Activated CD8-positive, alpha-beta T cell treated with anti-CD3 and anti-CD28 coated beads for 36 hours (primary cell): ENCODE measurements around the gene VRK3. TPM values are rescaled to one million over a fixed set of nuclear protein-coding genes. Genes with fewer than 3 reads are reported as not detected.
"Not testable (repeated sequence)": the region's sequence is repeated elsewhere in the genome, so short reads cannot be mapped to it uniquely, and the experiment has no call there.

Experiments
- ATAC-seq: fragments of 200-7000 bp; cut with Tn5 transposase; one replicate; pipeline ENCODE4 v1.10.0; 2021; ENCODE audit warnings: mild to moderate bottlenecking, moderate library complexity
- CTCF ChIA-PET: fragments of 350-600 bp; sonication (Branson Sonifier 250); formaldehyde crosslinking; loops from one replicate; lab custom pipeline; 2021; ENCODE audit warnings: antibody characterized with exemption; lab: Charles Lee
- POLR2A ChIA-PET: fragments of 350-600 bp; sonication (Branson Sonifier 250); formaldehyde crosslinking; loops from one replicate; lab custom pipeline; 2021; ENCODE audit warnings: antibody characterized with exemption; lab: Charles Lee
- DNase-seq: peaks from one replicate; pipeline ENCODE4 v3.0.0-alpha.2; 2020
- H3K27ac Mint-ChIP-seq: one replicate; pipeline ENCODE4 v1.8.0; 2021; ENCODE audit warnings: mild to moderate bottlenecking, mixed read lengths
- H3K27me3 Mint-ChIP-seq: one replicate; pipeline ENCODE4 v1.8.0; 2021; ENCODE audit warnings: mixed read lengths
- H3K36me3 Mint-ChIP-seq: one replicate; pipeline ENCODE4 v1.8.0; 2021; ENCODE audit warnings: low read depth, mixed read lengths
- H3K4me1 Mint-ChIP-seq: one replicate; pipeline ENCODE4 v1.8.0; 2021; ENCODE audit warnings: low read depth, mixed read lengths
- H3K4me3 Mint-ChIP-seq: one replicate; pipeline ENCODE4 v1.8.0; 2021; ENCODE audit warnings: mild to moderate bottlenecking, moderate library complexity, mixed read lengths
- H3K9me3 Mint-ChIP-seq: one replicate; pipeline ENCODE4 v1.8.0; 2021; ENCODE audit warnings: mixed read lengths
- intact Hi-C: fragments of 100-400 bp; cut with micrococcal nuclease; formaldehyde crosslinking; loops from one replicate; pipeline ENCODE4 v1.10.0; 2022
- total RNA-seq, 2 experiments: library from RNA; stranded (reverse); gene quantifications; one replicate each; pipeline ENCODE4 v1.2.3, GENCODE V29; 2021
- TF ChIP-seq, protein P1 (sequence below): fragments of 200-600 bp; IDR thresholded peaks from one replicate; pipeline ENCODE4 v1.8.0; 2022; ENCODE audit warnings: antibody characterized with exemption, mild to moderate bottlenecking

The VRK3 gene
- total RNA-seq, 2 experiments from 2014 or later: 37.4 to 38.0 TPM

DNA sequence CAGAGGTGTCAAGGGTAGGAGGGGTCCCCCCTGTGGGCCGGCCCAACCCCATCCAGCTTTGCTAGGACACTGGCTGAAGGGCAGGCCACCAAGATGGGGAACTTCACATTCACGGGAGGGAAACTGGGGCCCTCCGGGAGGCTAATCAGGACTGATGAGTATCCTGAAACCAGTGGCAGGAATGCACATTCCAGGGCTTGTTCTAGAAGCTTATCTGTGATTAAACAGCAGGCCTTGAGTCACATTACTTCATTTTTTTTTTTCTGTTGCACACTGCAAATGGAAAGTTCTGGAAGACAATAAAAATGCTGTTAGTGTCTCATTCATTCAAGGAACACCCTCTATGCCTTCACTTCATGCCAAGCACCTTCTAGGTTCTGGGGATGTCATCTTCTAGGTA lies 48.7 kb downstream of the VRK3 start:
- Mint-ChIP-seq H3K27me3 (no peaks in the 10 kb centered on the region), H3K36me3 (peaks cover 6% of the 10 kb centered on the region), H3K9me3 (no peaks in the 10 kb centered on the region), H3K27ac (no peak overlapping the region), H3K4me3 (no peak overlapping the region), H3K4me1 (no peaks in the 10 kb centered on the region)
- DNase-seq (no peak), ATAC-seq (no peak)
- POLR2A ChIA-PET: interaction anchor here (0.6 to 0.9 kb wide), 2 partner anchors 46 to 94 kb away, joined by 3 read pairs; no protein-coding TSS in a partner anchor
- CTCF ChIA-PET: interaction anchor here (0.7 to 1.2 kb wide), 2 partner anchors 8 to 55 kb away, joined by 3 read pairs; no protein-coding TSS in a partner anchor
- TF ChIP-seq, protein P1, sequence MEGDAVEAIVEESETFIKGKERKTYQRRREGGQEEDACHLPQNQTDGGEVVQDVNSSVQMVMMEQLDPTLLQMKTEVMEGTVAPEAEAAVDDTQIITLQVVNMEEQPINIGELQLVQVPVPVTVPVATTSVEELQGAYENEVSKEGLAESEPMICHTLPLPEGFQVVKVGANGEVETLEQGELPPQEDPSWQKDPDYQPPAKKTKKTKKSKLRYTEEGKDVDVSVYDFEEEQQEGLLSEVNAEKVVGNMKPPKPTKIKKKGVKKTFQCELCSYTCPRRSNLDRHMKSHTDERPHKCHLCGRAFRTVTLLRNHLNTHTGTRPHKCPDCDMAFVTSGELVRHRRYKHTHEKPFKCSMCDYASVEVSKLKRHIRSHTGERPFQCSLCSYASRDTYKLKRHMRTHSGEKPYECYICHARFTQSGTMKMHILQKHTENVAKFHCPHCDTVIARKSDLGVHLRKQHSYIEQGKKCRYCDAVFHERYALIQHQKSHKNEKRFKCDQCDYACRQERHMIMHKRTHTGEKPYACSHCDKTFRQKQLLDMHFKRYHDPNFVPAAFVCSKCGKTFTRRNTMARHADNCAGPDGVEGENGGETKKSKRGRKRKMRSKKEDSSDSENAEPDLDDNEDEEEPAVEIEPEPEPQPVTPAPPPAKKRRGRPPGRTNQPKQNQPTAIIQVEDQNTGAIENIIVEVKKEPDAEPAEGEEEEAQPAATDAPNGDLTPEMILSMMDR: no peak
- intact Hi-C loops: no loop called here

DNA sequence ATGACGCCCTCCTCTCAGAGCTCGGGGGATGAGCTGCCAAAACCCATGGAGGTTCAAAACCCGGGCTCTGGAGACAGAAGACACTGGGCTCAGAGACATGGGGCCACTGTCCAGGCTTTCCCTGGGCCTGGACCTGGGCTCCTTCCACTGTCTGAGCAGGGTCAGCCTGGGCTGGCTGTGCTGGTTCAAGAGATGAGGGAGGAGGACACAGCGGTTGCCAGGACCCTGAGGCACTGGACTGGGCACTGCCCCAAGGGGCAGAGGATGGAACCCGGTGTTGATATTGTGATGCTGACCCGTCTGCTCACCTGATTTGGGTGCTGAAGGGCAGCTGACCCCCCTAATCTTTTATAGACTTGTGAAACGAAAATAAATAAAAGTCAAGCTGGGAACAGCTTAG lies 50.1 kb downstream of the VRK3 start:
- Mint-ChIP-seq H3K27me3 (no peaks in the 10 kb centered on the region), H3K4me1 (no peaks in the 10 kb centered on the region), H3K27ac (no peak overlapping the region), H3K36me3 (peaks cover 5% of the 10 kb centered on the region), H3K4me3 (no peak overlapping the region), H3K9me3 (no peaks in the 10 kb centered on the region)
- ATAC-seq (no peak), DNase-seq (no peak)
- intact Hi-C loops: no loop called here
- TF ChIP-seq, protein P1: no peak
- CTCF ChIA-PET: interaction anchor here (1.8 kb wide), 1 partner anchor 37 kb away, joined by 3 read pairs; no protein-coding TSS in a partner anchor
- POLR2A ChIA-PET: interaction anchor here (1.0 kb wide), 1 partner anchor 20 kb away, joined by 3 read pairs; no protein-coding TSS in a partner anchor

DNA sequence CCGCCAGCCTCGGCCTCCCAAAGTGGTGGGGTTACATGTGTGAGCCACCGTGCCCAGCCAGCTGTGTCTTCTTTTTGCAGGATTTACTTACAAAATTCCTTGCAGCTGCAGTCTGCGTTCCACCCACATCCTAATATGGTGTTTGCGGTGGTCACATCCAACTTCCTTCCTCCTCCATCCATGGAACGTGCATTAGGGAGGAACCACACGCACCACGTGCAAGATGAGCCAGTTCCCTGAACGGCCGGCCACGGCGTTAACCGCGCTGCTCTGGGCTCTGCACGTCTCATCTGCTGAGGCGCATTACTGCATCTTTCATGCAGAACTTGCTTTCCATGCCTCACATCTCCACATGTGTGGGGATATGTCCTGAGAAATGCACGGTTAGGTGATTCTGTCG lies 51.2 kb downstream of the VRK3 start:
- ChIA-PET CTCF (interaction anchor here (1.8 kb wide), 1 partner anchor 36 kb away, joined by 3 read pairs; no protein-coding TSS in a partner anchor), POLR2A (no interaction called here)
- ATAC-seq: no peak
- Mint-ChIP-seq H3K4me3 (no peak overlapping the region), H3K27me3 (peaks cover 2% of the 10 kb centered on the region), H3K9me3 (no peaks in the 10 kb centered on the region), H3K36me3 (peaks cover 5% of the 10 kb centered on the region), H3K27ac (no peak overlapping the region), H3K4me1 (no peaks in the 10 kb centered on the region)
- DNase-seq: no peak
- TF ChIP-seq, protein P1: no peak
- intact Hi-C loops: no loop called here

DNA sequence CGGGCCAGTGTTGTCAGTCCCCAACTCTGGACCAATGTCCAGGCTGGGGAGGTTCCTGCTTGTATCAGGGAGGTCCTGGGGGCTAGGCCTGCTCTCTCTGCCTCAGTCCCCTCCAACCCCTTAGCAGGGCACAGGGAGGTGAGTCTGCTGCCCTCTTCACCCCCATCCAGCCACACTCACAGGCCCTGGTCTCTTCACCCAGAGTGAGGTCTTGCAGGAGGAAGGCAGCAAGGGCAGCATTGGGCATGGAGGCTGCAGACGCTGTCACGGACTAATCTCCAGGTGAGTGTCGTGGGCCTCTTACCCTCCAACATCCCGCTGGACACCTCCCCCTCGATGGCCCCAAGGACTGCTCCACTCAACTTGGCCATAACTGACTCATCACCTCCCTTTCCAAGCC lies 52.3 kb downstream of the VRK3 start:
- Mint-ChIP-seq H3K9me3 (no peaks in the 10 kb centered on the region), H3K4me3 (no peak overlapping the region), H3K36me3 (peaks cover 3% of the 10 kb centered on the region), H3K4me1 (no peaks in the 10 kb centered on the region), H3K27me3 (peaks cover 4% of the 10 kb centered on the region), H3K27ac (no peak overlapping the region)
- DNase-seq (no peak), ATAC-seq (no peak)
- TF ChIP-seq, protein P1: no peak
- intact Hi-C loops: no loop called here
- ChIA-PET POLR2A (no interaction called here), CTCF (no interaction called here)

DNA sequence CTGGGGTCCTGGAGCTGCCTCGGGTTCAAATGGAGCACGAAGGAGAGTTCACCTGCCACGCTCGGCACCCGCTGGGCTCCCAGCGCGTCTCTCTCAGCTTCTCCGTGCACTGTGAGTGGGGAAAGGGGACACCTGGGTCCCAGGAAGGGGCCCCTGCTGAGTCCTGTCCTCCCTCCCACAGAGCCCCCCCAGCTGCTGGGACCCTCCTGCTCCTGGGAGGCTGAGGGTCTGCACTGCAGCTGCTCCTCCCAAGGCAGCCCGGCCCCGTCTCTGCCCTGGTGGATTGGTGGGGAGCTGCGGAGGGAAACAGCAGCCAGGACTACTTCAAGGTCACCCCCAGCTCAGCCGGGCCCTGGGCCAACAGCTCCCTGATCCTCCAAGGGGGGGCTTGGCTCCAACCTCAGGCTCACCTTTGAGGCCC lies 53.2 kb downstream of the VRK3 start:
- no peak for DNase-seq
- Mint-ChIP-seq H3K4me1 (no peaks in the 10 kb centered on the region), H3K9me3 (no peaks in the 10 kb centered on the region), H3K36me3 (peaks cover 3% of the 10 kb centered on the region), H3K27ac (no peak overlapping the region), H3K4me3 (no peak overlapping the region), H3K27me3 (peaks cover 6% of the 10 kb centered on the region)
- CTCF ChIA-PET: no interaction called here
- TF ChIP-seq, protein P1: no peak
- POLR2A ChIA-PET: no interaction called here
- intact Hi-C loops: no loop called here
- ATAC-seq: no peak

DNA sequence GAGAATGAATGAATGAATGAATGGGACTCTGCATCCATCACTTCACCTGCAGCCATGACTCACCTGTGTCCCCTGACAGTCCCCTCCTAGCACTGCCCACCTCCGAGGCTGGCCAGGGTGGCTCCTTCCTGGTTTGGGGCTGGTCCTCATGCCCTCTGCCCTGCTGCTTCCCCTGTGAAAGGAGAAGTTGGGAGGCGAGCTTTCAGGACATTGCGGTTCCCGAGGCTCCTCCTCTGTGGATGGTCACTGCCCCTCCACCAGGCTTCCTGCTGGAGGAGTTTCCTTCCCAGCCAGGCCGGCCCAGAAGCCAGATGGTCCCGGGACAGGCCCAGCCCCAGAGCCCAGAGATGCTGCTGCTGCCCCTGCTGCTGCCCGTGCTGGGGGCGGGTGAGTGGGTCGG lies 55.8 kb downstream of the VRK3 start:
- CTCF ChIA-PET: interaction anchor here (1.5 kb wide), 1 partner anchor 30 kb away, joined by 3 read pairs; no protein-coding TSS in a partner anchor
- H3K27ac Mint-ChIP-seq, H3K4me3 Mint-ChIP-seq, POLR2A ChIA-PET, intact Hi-C loops, H3K4me1 Mint-ChIP-seq, ATAC-seq, H3K9me3 Mint-ChIP-seq, DNase-seq, H3K36me3 Mint-ChIP-seq: not testable (repeated sequence)
- H3K27me3 Mint-ChIP-seq: peaks cover 11% of the 10 kb centered on the region
